ENCODE measurements around the gene LTC4S.

The LTC4S gene

DNA sequence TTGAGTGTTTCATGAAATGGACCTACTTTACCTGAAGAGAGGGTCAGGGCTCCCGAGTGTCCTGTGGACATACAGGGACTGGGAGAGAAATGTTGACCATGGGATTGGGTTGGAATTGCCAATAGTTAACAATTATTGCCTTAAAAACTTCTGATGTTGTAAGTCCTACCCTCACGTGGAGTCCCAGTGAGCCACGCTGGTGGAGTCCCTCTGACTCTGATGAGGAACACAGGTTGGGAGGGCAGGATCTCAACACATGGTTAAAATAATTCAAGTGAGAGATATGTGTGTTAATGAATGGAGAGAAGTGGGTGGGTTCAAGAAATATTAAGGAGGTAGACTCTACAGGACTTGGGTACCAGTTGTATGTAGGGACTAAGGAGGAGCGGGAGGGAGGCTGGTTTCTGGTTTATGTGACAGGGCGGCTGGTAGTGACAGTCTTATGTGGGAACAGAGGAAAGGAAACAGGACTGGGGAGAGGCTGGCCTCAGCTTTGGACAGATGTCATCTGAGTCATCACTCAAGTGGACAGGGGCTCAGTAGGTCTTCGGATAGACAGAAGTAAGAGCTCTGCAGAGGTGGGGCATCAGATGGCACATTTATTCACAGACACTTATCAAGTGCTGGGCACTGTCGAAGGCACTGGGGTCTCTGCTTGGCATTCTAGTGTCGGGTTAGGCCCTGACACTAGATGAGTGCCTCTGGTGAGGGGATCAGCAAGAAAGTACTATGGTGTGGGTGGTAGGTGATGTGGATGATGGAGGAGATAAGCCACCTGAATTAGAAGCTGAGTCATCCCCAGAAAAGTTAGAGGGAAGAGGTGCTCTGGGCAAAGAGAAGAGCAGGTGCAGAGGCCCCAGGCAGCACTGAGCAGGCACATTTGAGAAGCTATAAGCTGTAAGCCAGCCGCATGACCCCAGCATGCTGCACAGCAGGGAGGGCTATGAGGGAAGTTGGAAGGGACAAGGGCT lies 33.9 kb upstream of the LTC4S start:
- ATAC-seq, result no peak
- TF ChIP-seq SNAI2 (CRISPR knock-in tag; IDR thresholded peaks at IDR 0.05) (no peak), ESRRG (CRISPR knock-in tag; IDR thresholded peaks at IDR 0.05) (no peak), TOX (CRISPR knock-in tag; IDR thresholded peaks at IDR 0.05; ENCODE audit: borderline replicate concordance) (no peak), ZNF8 (CRISPR knock-in tag; IDR thresholded peaks at IDR 0.05) (no peak), PPARA (CRISPR knock-in tag; IDR thresholded peaks at IDR 0.05; ENCODE audit: borderline replicate concordance) (no peak), RARB (CRISPR knock-in tag; IDR thresholded peaks at IDR 0.05) (no peak), ZNF70 (CRISPR knock-in tag; IDR thresholded peaks at IDR 0.05) (no peak), ARNTL (CRISPR knock-in tag; IDR thresholded peaks at IDR 0.05; ENCODE audit: borderline replicate concordance, low read depth) (no peak), OSR1 (CRISPR knock-in tag; IDR thresholded peaks at IDR 0.05) (no peak), BACH2 (CRISPR knock-in tag; IDR thresholded peaks at IDR 0.05; ENCODE audit: borderline replicate concordance) (no peak), ZC3H10 (CRISPR knock-in tag; IDR thresholded peaks at IDR 0.05) (no peak), POU6F1 (CRISPR knock-in tag; IDR thresholded peaks at IDR 0.05; ENCODE audit: borderline replicate concordance, low read depth) (no peak), TCF4 (CRISPR knock-in tag; IDR thresholded peaks at IDR 0.05; ENCODE audit: borderline replicate concordance) (no peak), ZFP30 (CRISPR knock-in tag; IDR thresholded peaks at IDR 0.05) (no peak), ISL1 (CRISPR knock-in tag; IDR thresholded peaks at IDR 0.05) (no peak), ZNF565 (CRISPR knock-in tag; conservative IDR thresholded peaks at IDR 0.05; ENCODE audit: low read depth) (no peak)
- TF ChIP-seq, protein P1, sequence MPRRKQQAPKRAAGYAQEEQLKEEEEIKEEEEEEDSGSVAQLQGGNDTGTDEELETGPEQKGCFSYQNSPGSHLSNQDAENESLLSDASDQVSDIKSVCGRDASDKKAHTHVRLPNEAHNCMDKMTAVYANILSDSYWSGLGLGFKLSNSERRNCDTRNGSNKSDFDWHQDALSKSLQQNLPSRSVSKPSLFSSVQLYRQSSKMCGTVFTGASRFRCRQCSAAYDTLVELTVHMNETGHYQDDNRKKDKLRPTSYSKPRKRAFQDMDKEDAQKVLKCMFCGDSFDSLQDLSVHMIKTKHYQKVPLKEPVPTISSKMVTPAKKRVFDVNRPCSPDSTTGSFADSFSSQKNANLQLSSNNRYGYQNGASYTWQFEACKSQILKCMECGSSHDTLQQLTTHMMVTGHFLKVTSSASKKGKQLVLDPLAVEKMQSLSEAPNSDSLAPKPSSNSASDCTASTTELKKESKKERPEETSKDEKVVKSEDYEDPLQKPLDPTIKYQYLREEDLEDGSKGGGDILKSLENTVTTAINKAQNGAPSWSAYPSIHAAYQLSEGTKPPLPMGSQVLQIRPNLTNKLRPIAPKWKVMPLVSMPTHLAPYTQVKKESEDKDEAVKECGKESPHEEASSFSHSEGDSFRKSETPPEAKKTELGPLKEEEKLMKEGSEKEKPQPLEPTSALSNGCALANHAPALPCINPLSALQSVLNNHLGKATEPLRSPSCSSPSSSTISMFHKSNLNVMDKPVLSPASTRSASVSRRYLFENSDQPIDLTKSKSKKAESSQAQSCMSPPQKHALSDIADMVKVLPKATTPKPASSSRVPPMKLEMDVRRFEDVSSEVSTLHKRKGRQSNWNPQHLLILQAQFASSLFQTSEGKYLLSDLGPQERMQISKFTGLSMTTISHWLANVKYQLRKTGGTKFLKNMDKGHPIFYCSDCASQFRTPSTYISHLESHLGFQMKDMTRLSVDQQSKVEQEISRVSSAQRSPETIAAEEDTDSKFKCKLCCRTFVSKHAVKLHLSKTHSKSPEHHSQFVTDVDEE (CRISPR knock-in tag; IDR thresholded peaks at IDR 0.05), result no peak
- TF ChIP-seq, protein P2, sequence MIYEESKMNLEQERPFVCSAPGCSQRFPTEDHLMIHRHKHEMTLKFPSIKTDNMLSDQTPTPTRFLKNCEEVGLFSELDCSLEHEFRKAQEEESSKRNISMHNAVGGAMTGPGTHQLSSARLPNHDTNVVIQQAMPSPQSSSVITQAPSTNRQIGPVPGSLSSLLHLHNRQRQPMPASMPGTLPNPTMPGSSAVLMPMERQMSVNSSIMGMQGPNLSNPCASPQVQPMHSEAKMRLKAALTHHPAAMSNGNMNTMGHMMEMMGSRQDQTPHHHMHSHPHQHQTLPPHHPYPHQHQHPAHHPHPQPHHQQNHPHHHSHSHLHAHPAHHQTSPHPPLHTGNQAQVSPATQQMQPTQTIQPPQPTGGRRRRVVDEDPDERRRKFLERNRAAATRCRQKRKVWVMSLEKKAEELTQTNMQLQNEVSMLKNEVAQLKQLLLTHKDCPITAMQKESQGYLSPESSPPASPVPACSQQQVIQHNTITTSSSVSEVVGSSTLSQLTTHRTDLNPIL (CRISPR knock-in tag; IDR thresholded peaks at IDR 0.05; ENCODE audit: low read depth), result no peak

- peak; percentile 16 for ATAC-seq
- TF ChIP-seq, protein P1 (CRISPR knock-in tag; IDR thresholded peaks at IDR 0.05), result no peak
- no peak for TF ChIP-seq SNAI2 (CRISPR knock-in tag; IDR thresholded peaks at IDR 0.05)
- no peak for TF ChIP-seq CSDC2 (CRISPR knock-in tag; IDR thresholded peaks at IDR 0.05)
- TF ChIP-seq ARNTL (CRISPR knock-in tag; IDR thresholded peaks at IDR 0.05; ENCODE audit: borderline replicate concordance, low read depth), result no peak
- TF ChIP-seq ZFP30 (CRISPR knock-in tag; IDR thresholded peaks at IDR 0.05), result no peak
Measured at GRCh38 chr5:179762079-179762780, 31.6 kb upstream of the LTC4S start.

GRCh38 chr5:179762781-179763176 lies 31.0 kb upstream of the LTC4S start:
- ATAC-seq, result peak; percentile 6
- no peak for TF ChIP-seq BACH2 (CRISPR knock-in tag; IDR thresholded peaks at IDR 0.05; ENCODE audit: borderline replicate concordance)
- TF ChIP-seq OSR1 (CRISPR knock-in tag; IDR thresholded peaks at IDR 0.05), result no peak
- no peak for TF ChIP-seq ZNF565 (CRISPR knock-in tag; conservative IDR thresholded peaks at IDR 0.05; ENCODE audit: low read depth)
- TF ChIP-seq SNAI2 (CRISPR knock-in tag; IDR thresholded peaks at IDR 0.05), result no peak
- TF ChIP-seq ZNF70 (CRISPR knock-in tag; IDR thresholded peaks at IDR 0.05), result no peak
- TF ChIP-seq CSDC2 (CRISPR knock-in tag; IDR thresholded peaks at IDR 0.05), result no peak
- no peak for TF ChIP-seq ESRRG (CRISPR knock-in tag; IDR thresholded peaks at IDR 0.05)
- no peak for TF ChIP-seq ZC3H10 (CRISPR knock-in tag; IDR thresholded peaks at IDR 0.05)
- no peak for TF ChIP-seq PATZ1 (CRISPR knock-in tag; IDR thresholded peaks at IDR 0.05; ENCODE audit: borderline replicate concordance)
- no peak for TF ChIP-seq ZFP3 (CRISPR knock-in tag; IDR thresholded peaks at IDR 0.05)
- no peak for TF ChIP-seq ISL1 (CRISPR knock-in tag; IDR thresholded peaks at IDR 0.05)
- TF ChIP-seq, protein P1 (CRISPR knock-in tag; IDR thresholded peaks at IDR 0.05), result no peak
- TF ChIP-seq RARB (CRISPR knock-in tag; IDR thresholded peaks at IDR 0.05), result no peak

Data from SK-N-SH treated with all-trans-retinoic acid at 6 μM for 48 hours (cell line).